ENCODE results near the gene GPRC5A. TPM values are rescaled to one million over a fixed set of nuclear protein-coding genes. Genes with fewer than 3 reads are reported as not detected.

The GPRC5A gene
- total RNA-seq, 4 donors from 2014 or later, result 2.0 to 13.2 (median 12.4) TPM

- DNase-seq, result no peak
- H3K4me3 ChIP-seq, result no peak overlapping the region
- no peaks in the 10 kb centered on the region for H3K36me3 ChIP-seq
- no peaks in the 10 kb centered on the region for H3K4me1 ChIP-seq
- intact Hi-C loops (cut with DNase I; ENCODE audit: low total_unique reads), result no loop called here
- H3K27ac ChIP-seq, result no peak overlapping the region
- no peak for TF ChIP-seq CTCF (IDR thresholded peaks at IDR 0.05)
- no peak for TF ChIP-seq POLR2A (IDR thresholded peaks at IDR 0.05)
- no peaks in the 10 kb centered on the region for H3K9me3 ChIP-seq
- H3K27me3 ChIP-seq, result no peaks in the 10 kb centered on the region
Observed at GRCh38 chr12:12939888-12940287, 48.5 kb downstream of the GPRC5A start.

- no peaks in the 10 kb centered on the region for H3K4me1 ChIP-seq
- TF ChIP-seq CTCF (IDR thresholded peaks at IDR 0.05) (no peak), POLR2A (IDR thresholded peaks at IDR 0.05) (no peak)
- no peaks in the 10 kb centered on the region for H3K27me3 ChIP-seq
- DNase-seq, result no peak
- intact Hi-C loops (cut with DNase I; ENCODE audit: low total_unique reads), result no loop called here
- no peaks in the 10 kb centered on the region for H3K9me3 ChIP-seq
- H3K4me3 ChIP-seq, result no peak overlapping the region
- no peak overlapping the region for H3K27ac ChIP-seq
- H3K36me3 ChIP-seq, result no peaks in the 10 kb centered on the region
Observed at GRCh38 chr12:12941450-12942350, 50.3 kb downstream of the GPRC5A start.

GRCh38 chr12:12943586-12944260, 52.4 kb downstream of the GPRC5A start:
- no peak for DNase-seq
- Histone ChIP-seq H3K4me1 (no peaks in the 10 kb centered on the region), H3K4me3 (no peak overlapping the region), H3K9me3 (no peaks in the 10 kb centered on the region), H3K36me3 (no peaks in the 10 kb centered on the region), H3K27me3 (no peaks in the 10 kb centered on the region), H3K27ac (no peak overlapping the region)
- TF ChIP-seq POLR2A (IDR thresholded peaks at IDR 0.05) (no peak), CTCF (IDR thresholded peaks at IDR 0.05) (no peak)
- intact Hi-C loops (cut with DNase I; ENCODE audit: low total_unique reads), result no loop called here

- no peaks in the 10 kb centered on the region for H3K4me1 ChIP-seq
- no peaks in the 10 kb centered on the region for H3K9me3 ChIP-seq
- H3K4me3 ChIP-seq, result no peak overlapping the region
- DNase-seq, result no peak
- no peaks in the 10 kb centered on the region for H3K36me3 ChIP-seq
- no peak for TF ChIP-seq CTCF (IDR thresholded peaks at IDR 0.05)
- no peak for TF ChIP-seq POLR2A (IDR thresholded peaks at IDR 0.05)
- no peaks in the 10 kb centered on the region for H3K27me3 ChIP-seq
- intact Hi-C loops (cut with DNase I; ENCODE audit: low total_unique reads), result no loop called here
- no peak overlapping the region for H3K27ac ChIP-seq
Observed at GRCh38 chr12:12945591-12945990, 54.2 kb downstream of the GPRC5A start.
